HepG2 (cell line): ENCODE measurements around the gene SOCS3. TPM values are rescaled to one million over a fixed set of nuclear protein-coding genes. Genes with fewer than 3 reads are reported as not detected.

Experiments
- BCL6 ChIP-seq: IDR thresholded peaks from 2 replicates; pipeline ENCODE4 v1.6.1; 2016; ENCODE audit warnings: missing genetic modification reagents, missing compliant biosample characterization
- GABPA ChIP-seq, 2 experiments: IDR thresholded peaks; 2 replicates each; pipeline ENCODE4 v1.6.1; 2011 to 2016; ENCODE audit warnings: low read depth in 2 of 2, low read length in 1 of 2, missing biosample characterization in 1 of 2, missing genetic modification characterization in 1 of 2
- KAT8 ChIP-seq: IDR thresholded peaks from 2 replicates; pipeline ENCODE4 v1.6.1; 2016; ENCODE audit warnings: missing genetic modification reagents, missing compliant biosample characterization
- MAFK ChIP-seq, 2 experiments: IDR thresholded peaks in 1 of 2; conservative IDR thresholded peaks in 1 of 2; 2 replicates each; pipeline ENCODE4 v1.6.1; 2011; ENCODE audit warnings: improper control_type of control experiment in 2 of 2, low read length in 2 of 2
- NFE2L2 ChIP-seq: fragments of 150-350 bp; IDR thresholded peaks from 2 replicates; pipeline ENCODE4 v1.6.1; 2014; ENCODE audit warnings: low read length
- PITX1 ChIP-seq: sonication (generic); formaldehyde crosslinking; IDR thresholded peaks from 2 replicates; pipeline ENCODE4 v1.5.1; 2020; ENCODE audit warnings: mild to moderate bottlenecking, missing genetic modification reagents
- RFX3 ChIP-seq: IDR thresholded peaks from 2 replicates; pipeline ENCODE4 v1.6.1; 2016; ENCODE audit warnings: missing biosample characterization, missing genetic modification reagents
- TEAD3 ChIP-seq: optimal IDR thresholded peaks from 2 replicates; pipeline ENCODE3; 2016; ENCODE audit warnings: borderline replicate concordance
- ZBTB26 ChIP-seq: IDR thresholded peaks from 2 replicates; pipeline ENCODE4 v1.6.1; 2016; ENCODE audit warnings: missing compliant biosample characterization, missing genetic modification reagents, borderline replicate concordance
- ZBTB34 ChIP-seq: sonication (generic); formaldehyde crosslinking; IDR thresholded peaks from 2 replicates; pipeline ENCODE4 v1.8.0; 2022; ENCODE audit warnings: mild to moderate bottlenecking, missing genetic modification reagents
- ZNF749 ChIP-seq: sonication (generic); formaldehyde crosslinking; IDR thresholded peaks from 2 replicates; pipeline ENCODE4 v1.8.0; 2022; ENCODE audit warnings: mild to moderate bottlenecking, missing genetic modification reagents, moderate library complexity, borderline replicate concordance
- ZNF790 ChIP-seq: sonication (generic); formaldehyde crosslinking; IDR thresholded peaks from 2 replicates; pipeline ENCODE4 v1.8.0; 2022; ENCODE audit warnings: missing genetic modification reagents, mild to moderate bottlenecking, borderline replicate concordance
- polyA plus RNA-seq, 8 experiments: library from polyadenylated mRNA; depleted of rRNA in 3 of 8; stranded (reverse) in 7 of 8; unstranded in 1 of 8; fragments of >200 nt; fragmentation: Illumina TruSeq in 4 of 8; extraction: Trizol in 4 of 8; gene quantifications; 2 replicates each; pipeline versions ENCODE4 v1.2.1 to v1.2.3, GENCODE V29; 2011 to 2016; ENCODE audit warnings: low read depth in 4 of 8, missing spikeins in 1 of 8, mixed read lengths in 1 of 8; ENCODE audit not compliant: insufficient read depth in 1 of 8
- total RNA-seq, 5 experiments: library from RNA; depleted of rRNA; stranded (reverse); fragments of >200 nt; fragmentation: Illumina TruSeq; extraction: Trizol; gene quantifications; 2 replicates each; pipeline ENCODE4 v1.2.3, GENCODE V29; 2016; ENCODE audit warnings: low read depth in 1 of 5
- TF ChIP-seq, protein P1 (sequence below): sonication (generic); formaldehyde crosslinking; IDR thresholded peaks from 2 replicates; pipeline ENCODE4 v1.4.0; 2020; ENCODE audit warnings: mild to moderate bottlenecking, missing genetic modification reagents, borderline replicate concordance
- TF ChIP-seq, protein P2 (sequence below): sonication (generic); formaldehyde crosslinking; IDR thresholded peaks from 2 replicates; pipeline ENCODE4 v1.4.0; 2020; ENCODE audit warnings: missing genetic modification reagents

SOCS3 gene
- total and polyA plus RNA-seq, 2 of the 13 experiments (the other 11 are each of a cell fraction or from before 2014, with no cell fraction given), result 0.77 to 2.4 TPM

DNA sequence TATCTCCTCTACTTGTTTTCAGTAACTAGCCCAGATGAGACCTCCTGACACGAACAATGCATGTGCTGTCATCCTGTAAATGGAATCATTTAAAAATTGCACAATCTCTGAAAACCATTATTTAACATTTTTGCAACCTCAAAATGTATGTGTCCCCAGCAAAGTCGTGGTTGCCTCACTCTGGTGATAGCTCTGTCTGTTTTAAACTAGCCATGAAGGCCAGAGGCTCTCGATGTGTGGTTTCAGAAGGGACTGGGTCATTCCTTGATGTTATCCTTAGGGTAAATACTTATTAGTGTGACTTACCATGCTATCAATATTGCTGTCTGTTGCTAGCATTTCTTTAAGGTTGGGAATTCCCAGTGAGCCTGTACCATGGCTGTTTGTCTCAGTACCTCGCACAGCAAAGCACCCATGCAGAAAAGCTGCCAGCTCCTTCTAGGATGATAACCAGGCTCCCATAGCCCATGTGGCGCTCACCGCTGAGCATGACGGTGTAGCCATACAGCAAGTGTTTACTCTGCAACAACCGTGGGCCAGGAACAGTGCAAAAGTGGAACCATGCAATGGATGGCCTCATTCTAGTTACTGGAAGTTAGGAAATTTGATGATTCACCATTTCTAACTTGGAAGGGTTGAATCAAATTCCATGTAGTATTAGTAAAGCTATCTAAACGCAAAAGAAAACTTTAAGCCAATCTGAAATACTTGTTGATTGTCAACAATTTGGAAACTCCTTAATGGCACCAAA, 15.7 kb upstream of the SOCS3 start (continued):
- TF ChIP-seq, protein P1, sequence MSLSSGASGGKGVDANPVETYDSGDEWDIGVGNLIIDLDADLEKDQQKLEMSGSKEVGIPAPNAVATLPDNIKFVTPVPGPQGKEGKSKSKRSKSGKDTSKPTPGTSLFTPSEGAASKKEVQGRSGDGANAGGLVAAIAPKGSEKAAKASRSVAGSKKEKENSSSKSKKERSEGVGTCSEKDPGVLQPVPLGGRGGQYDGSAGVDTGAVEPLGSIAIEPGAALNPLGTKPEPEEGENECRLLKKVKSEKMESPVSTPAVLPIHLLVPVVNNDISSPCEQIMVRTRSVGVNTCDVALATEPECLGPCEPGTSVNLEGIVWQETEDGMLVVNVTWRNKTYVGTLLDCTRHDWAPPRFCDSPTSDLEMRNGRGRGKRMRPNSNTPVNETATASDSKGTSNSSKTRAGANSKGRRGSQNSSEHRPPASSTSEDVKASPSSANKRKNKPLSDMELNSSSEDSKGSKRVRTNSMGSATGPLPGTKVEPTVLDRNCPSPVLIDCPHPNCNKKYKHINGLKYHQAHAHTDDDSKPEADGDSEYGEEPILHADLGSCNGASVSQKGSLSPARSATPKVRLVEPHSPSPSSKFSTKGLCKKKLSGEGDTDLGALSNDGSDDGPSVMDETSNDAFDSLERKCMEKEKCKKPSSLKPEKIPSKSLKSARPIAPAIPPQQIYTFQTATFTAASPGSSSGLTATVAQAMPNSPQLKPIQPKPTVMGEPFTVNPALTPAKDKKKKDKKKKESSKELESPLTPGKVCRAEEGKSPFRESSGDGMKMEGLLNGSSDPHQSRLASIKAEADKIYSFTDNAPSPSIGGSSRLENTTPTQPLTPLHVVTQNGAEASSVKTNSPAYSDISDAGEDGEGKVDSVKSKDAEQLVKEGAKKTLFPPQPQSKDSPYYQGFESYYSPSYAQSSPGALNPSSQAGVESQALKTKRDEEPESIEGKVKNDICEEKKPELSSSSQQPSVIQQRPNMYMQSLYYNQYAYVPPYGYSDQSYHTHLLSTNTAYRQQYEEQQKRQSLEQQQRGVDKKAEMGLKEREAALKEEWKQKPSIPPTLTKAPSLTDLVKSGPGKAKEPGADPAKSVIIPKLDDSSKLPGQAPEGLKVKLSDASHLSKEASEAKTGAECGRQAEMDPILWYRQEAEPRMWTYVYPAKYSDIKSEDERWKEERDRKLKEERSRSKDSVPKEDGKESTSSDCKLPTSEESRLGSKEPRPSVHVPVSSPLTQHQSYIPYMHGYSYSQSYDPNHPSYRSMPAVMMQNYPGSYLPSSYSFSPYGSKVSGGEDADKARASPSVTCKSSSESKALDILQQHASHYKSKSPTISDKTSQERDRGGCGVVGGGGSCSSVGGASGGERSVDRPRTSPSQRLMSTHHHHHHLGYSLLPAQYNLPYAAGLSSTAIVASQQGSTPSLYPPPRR (CRISPR knock-in tag), result peak; percentile 58
- TF ChIP-seq BCL6 (CRISPR knock-in tag) (peak; percentile 59), MAFK (conservative IDR thresholded peaks at IDR 0.05 in 1 of 2, IDR thresholded peaks at IDR 0.05 in 1 of 2; ENCODE audit: low read length in 2 of 2) (peak; percentile 85 to 95), KAT8 (CRISPR knock-in tag) (peak; percentile 15), ZNF749 (peak; percentile 63; the same call in 1 of the 2 replicates), PITX1 (CRISPR knock-in tag) (0 out of 2 replicates have a peak, but pooled peaks have one; percentile 6), NFE2L2 (0 out of 2 replicates have a peak, but pooled peaks have one; percentile 38), RFX3 (no peak), TEAD3 (CRISPR knock-in tag) (peak; percentile 57), ZBTB34 (CRISPR knock-in tag) (0 out of 2 replicates have a peak, but pooled peaks have one; percentile 26), GABPA (IDR thresholded peaks at IDR 0.05; ENCODE audit: low read depth, low read length) (no peak), GABPA (CRISPR knock-in tag; IDR thresholded peaks at IDR 0.05; ENCODE audit: low read depth) (peak; percentile 12; the same call in 1 of the 2 replicates), ZNF790 (CRISPR knock-in tag) (0 out of 2 replicates have a peak, but pooled peaks have one; percentile 48), ZBTB26 (peak; percentile 49; the same call in 1 of the 2 replicates)
- TF ChIP-seq, protein P2, sequence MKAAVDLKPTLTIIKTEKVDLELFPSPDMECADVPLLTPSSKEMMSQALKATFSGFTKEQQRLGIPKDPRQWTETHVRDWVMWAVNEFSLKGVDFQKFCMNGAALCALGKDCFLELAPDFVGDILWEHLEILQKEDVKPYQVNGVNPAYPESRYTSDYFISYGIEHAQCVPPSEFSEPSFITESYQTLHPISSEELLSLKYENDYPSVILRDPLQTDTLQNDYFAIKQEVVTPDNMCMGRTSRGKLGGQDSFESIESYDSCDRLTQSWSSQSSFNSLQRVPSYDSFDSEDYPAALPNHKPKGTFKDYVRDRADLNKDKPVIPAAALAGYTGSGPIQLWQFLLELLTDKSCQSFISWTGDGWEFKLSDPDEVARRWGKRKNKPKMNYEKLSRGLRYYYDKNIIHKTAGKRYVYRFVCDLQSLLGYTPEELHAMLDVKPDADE (CRISPR knock-in tag), result no peak
